Stomach (tissue), 9 donors: ENCODE data around the gene TEX29. TPM values are rescaled to one million over a fixed set of nuclear protein-coding genes. Genes with fewer than 3 reads are reported as not detected.

Experiments
- DNase-seq, 2 donors: peaks; one replicate each; pipeline versions ENCODE4 v3.0.0 to v3.0.0-alpha.2; 2013 to 2019
- H3K27ac ChIP-seq, 5 donors: fragments of 200-600 bp in 4 of 5; sonication (generic) in 4 of 5; one replicate each; pipeline ENCODE4 v1.5.1; 2013 to 2019; ENCODE audit warnings: mild to moderate bottlenecking in 1 of 5, moderate library complexity in 1 of 5
- H3K27me3 ChIP-seq, 3 donors: fragments of 200-600 bp; sonication (generic); one replicate each; pipeline ENCODE4 v1.5.1; 2017 to 2019; ENCODE audit warnings: mixed run types in 1 of 3
- H3K36me3 ChIP-seq, 4 donors: fragments of 200-600 bp; sonication (generic); 1 replicate in 3 of 4; 2 replicates in 1 of 4; pipeline ENCODE4 v1.5.1; 2016 to 2019
- H3K4me1 ChIP-seq, 4 donors: fragments of 200-600 bp; sonication (generic); one replicate each; pipeline ENCODE4 v1.5.1; 2016 to 2019
- H3K4me3 ChIP-seq, 4 donors: fragments of 200-600 bp; sonication (generic) in 3 of 4; one replicate each; pipeline ENCODE4 v1.5.1; 2016 to 2019; ENCODE audit warnings: mild to moderate bottlenecking in 1 of 4
- H3K9me3 ChIP-seq, 4 donors: fragments of 200-600 bp; sonication (generic); one replicate each; pipeline ENCODE4 v1.5.1; 2016 to 2019
- CTCF ChIP-seq, 7 experiments: fragments of 450-650 bp in 4 of 7; fragments of 200-600 bp in 3 of 7; sonication (generic) in 3 of 7; IDR thresholded peaks; one replicate each; pipeline ENCODE4 v1.5.1; 2016 to 2019; ENCODE audit warnings: antibody characterized with exemption in 7 of 7, control low read depth in 2 of 7, mild to moderate bottlenecking in 1 of 7
- EP300 ChIP-seq: sonication (generic); formaldehyde crosslinking; IDR thresholded peaks from one replicate; pipeline ENCODE4 v1.6.1; 2017; ENCODE audit warnings: antibody characterized with exemption
- POLR2A ChIP-seq, 4 donors: fragments of 450-650 bp; IDR thresholded peaks; one replicate each; pipeline ENCODE4 v1.6.1; 2016; ENCODE audit warnings: antibody characterized with exemption in 4 of 4, control low read depth in 2 of 4, mild to moderate bottlenecking in 1 of 4, moderate library complexity in 1 of 4
- POLR2AphosphoS5 ChIP-seq, 3 donors: sonication (generic); formaldehyde crosslinking; IDR thresholded peaks; one replicate each; pipeline ENCODE4 v1.6.1; 2016; ENCODE audit warnings: antibody characterized with exemption in 3 of 3
- WGBS, 5 donors: extraction: QIAGEN DNeasy Blood & Tissue Kit in 3 of 5; methylation state at CpG; one replicate each; pipeline versions ENCODE4 v1.1.5 to v1.1.7; 2013 to 2018; 5-methylcytosine and 5-hydroxymethylcytosine counted together
- intact Hi-C: fragments of 100-400 bp; cut with DNase I; formaldehyde crosslinking; loops from one replicate; pipeline ENCODE4 v1.15.1; 2023; ENCODE audit warnings: low total_unique reads
- polyA plus RNA-seq, 3 donors: library from polyadenylated mRNA; stranded (reverse); fragments of 200-250 nt; gene quantifications; one replicate each; pipeline ENCODE4 v1.2.3, GENCODE V29; 2013
- total RNA-seq, 5 donors: library from RNA; depleted of rRNA; stranded (reverse); fragments of >200 nt; gene quantifications; one replicate each; pipeline versions ENCODE4 v1.1.0 to v1.2.3, GENCODE V29; 2014 to 2016
- donor health status: healthy with polysubstance abuse.
- donor health status: Bipolar disorder and iron deficiency.
- donor health status: healthy.

The TEX29 gene
- total and polyA plus RNA-seq, 8 donors = 0.87 to 2.2 TPM; not detected in 6

- no peak for DNase-seq
- WGBS, 5 donors = 93 to 96% (median 94%) methylated on average over 23 of the region's 23 CpGs
- peaks cover 0 to 30% (median 16%) of the 10 kb centered on the region in 4 donors for H3K4me1 ChIP-seq
- peaks cover 61 to 97% (median 85%) of the 10 kb centered on the region in 4 donors for H3K36me3 ChIP-seq
- H3K9me3 ChIP-seq = no peaks in the 10 kb centered on the region
- intact Hi-C loops = no loop called here
- no peak overlapping the region for H3K4me3 ChIP-seq
- H3K27me3 ChIP-seq = no peaks in the 10 kb centered on the region
- H3K27ac ChIP-seq = peak overlapping the region in 4 of 5 donors; percentile 23 to 84 (median 66)
- TF ChIP-seq EP300 (no peak), CTCF (IDR thresholded peaks at IDR 0.05) (no peak), POLR2A (IDR thresholded peaks at IDR 0.05) (no peak), POLR2AphosphoS5 (IDR thresholded peaks at IDR 0.05) (no peak)
Observed at GRCh38 chr13:111282997-111283396, 37.4 kb upstream of the TEX29 start.

- TF ChIP-seq EP300 (no peak), POLR2A (IDR thresholded peaks at IDR 0.05) (no peak), CTCF (IDR thresholded peaks at IDR 0.05) (no peak), POLR2AphosphoS5 (IDR thresholded peaks at IDR 0.05) (no peak)
- Histone ChIP-seq H3K27me3 (no peaks in the 10 kb centered on the region), H3K4me1 (peaks cover 0 to 30% (median 16%) of the 10 kb centered on the region in 4 donors), H3K4me3 (no peak overlapping the region), H3K27ac (peak overlapping the region in 2 of 5 donors; percentile 73 to 84), H3K9me3 (no peaks in the 10 kb centered on the region), H3K36me3 (peaks cover 57 to 97% (median 85%) of the 10 kb centered on the region in 4 donors)
- WGBS, 5 donors = 86 to 96% (median 92%) methylated on average over 8 to 10 of the region's 10 CpGs
- DNase-seq = no peak
- intact Hi-C loops = no loop called here
Observed at GRCh38 chr13:111283457-111283856, 37.0 kb upstream of the TEX29 start.

GRCh38 chr13:111283991-111284390, 36.5 kb upstream of the TEX29 start:
- H3K27me3 ChIP-seq = no peaks in the 10 kb centered on the region
- 84 to 95% (median 90%) methylated on average over 9 of the region's 9 CpGs for WGBS, 5 donors
- TF ChIP-seq CTCF (IDR thresholded peaks at IDR 0.05) (no peak), EP300 (no peak), POLR2AphosphoS5 (IDR thresholded peaks at IDR 0.05) (no peak), POLR2A (IDR thresholded peaks at IDR 0.05) (no peak)
- peak overlapping the region in 1 of 5 donors; percentile 25 for H3K27ac ChIP-seq
- intact Hi-C loops = no loop called here
- H3K9me3 ChIP-seq = no peaks in the 10 kb centered on the region
- H3K4me3 ChIP-seq = no peak overlapping the region
- peaks cover 58 to 97% (median 85%) of the 10 kb centered on the region in 4 donors for H3K36me3 ChIP-seq
- DNase-seq = no peak
- peaks cover 0 to 30% (median 16%) of the 10 kb centered on the region in 4 donors for H3K4me1 ChIP-seq

GRCh38 chr13:111284565-111284964, 35.9 kb upstream of the TEX29 start:
- no peak overlapping the region for H3K4me3 ChIP-seq
- H3K27me3 ChIP-seq = no peaks in the 10 kb centered on the region
- intact Hi-C loops = no loop called here
- 80 to 85% (median 81%) methylated on average over 14 of the region's 14 CpGs for WGBS, 5 donors
- H3K27ac ChIP-seq = no peak overlapping the region
- peaks cover 0 to 30% (median 16%) of the 10 kb centered on the region in 4 donors for H3K4me1 ChIP-seq
- TF ChIP-seq CTCF (IDR thresholded peaks at IDR 0.05) (no peak), EP300 (no peak), POLR2AphosphoS5 (IDR thresholded peaks at IDR 0.05) (no peak), POLR2A (IDR thresholded peaks at IDR 0.05) (no peak)
- peaks cover 62 to 97% (median 85%) of the 10 kb centered on the region in 4 donors for H3K36me3 ChIP-seq
- H3K9me3 ChIP-seq = no peaks in the 10 kb centered on the region
- DNase-seq = no peak
